Suprapubic skin (tissue), 4 donors: ENCODE measurements around the gene CHAMP1. TPM values are rescaled to one million over a fixed set of nuclear protein-coding genes. Genes with fewer than 3 reads are reported as not detected.

Source experiments
- DNase-seq, 2 donors: peaks; one replicate each; pipeline ENCODE4 v3.0.0-alpha.2; 2019; ENCODE audit warnings: low spot score in 2 of 2
- H3K27ac ChIP-seq: fragments of 200-600 bp; sonication (generic); one replicate; pipeline ENCODE4 v1.5.1; 2019
- H3K27me3 ChIP-seq: fragments of 200-600 bp; sonication (generic); one replicate; pipeline ENCODE4 v1.5.1; 2019
- H3K36me3 ChIP-seq: fragments of 200-600 bp; sonication (generic); one replicate; pipeline ENCODE4 v1.5.1; 2019
- H3K4me1 ChIP-seq: fragments of 200-600 bp; sonication (generic); one replicate; pipeline ENCODE4 v1.5.1; 2019
- H3K4me3 ChIP-seq: fragments of 200-600 bp; sonication (generic); one replicate; pipeline ENCODE4 v1.5.1; 2019; ENCODE audit warnings: mild to moderate bottlenecking
- H3K9me3 ChIP-seq: fragments of 200-600 bp; sonication (generic); one replicate; pipeline ENCODE4 v1.5.1; 2019
- EP300 ChIP-seq: sonication (generic); formaldehyde crosslinking; IDR thresholded peaks from one replicate; pipeline ENCODE4 v1.6.1; 2017; ENCODE audit warnings: antibody characterized with exemption
- POLR2A ChIP-seq, 2 donors: fragments of 450-650 bp; IDR thresholded peaks; one replicate each; pipeline ENCODE4 v1.6.1; 2017; ENCODE audit warnings: antibody characterized with exemption in 2 of 2, mild to moderate bottlenecking in 2 of 2, moderate library complexity in 2 of 2
- POLR2AphosphoS5 ChIP-seq, 3 donors: sonication (generic); formaldehyde crosslinking; IDR thresholded peaks; one replicate each; pipeline ENCODE4 v1.6.1; 2017; ENCODE audit warnings: antibody characterized with exemption in 3 of 3
- WGBS: methylation state at CpG from one replicate; pipeline ENCODE4 v1.1.5; 2018; 5-methylcytosine and 5-hydroxymethylcytosine counted together
- total RNA-seq, 4 donors: library from RNA; depleted of rRNA; stranded (reverse); fragments of >200 nt; gene quantifications; one replicate each; pipeline ENCODE4 v1.1.0, GENCODE V29; 2016
- TF ChIP-seq, protein P1 (sequence below), 2 donors: fragments of 200-600 bp in 1 of 2; fragments of 450-650 bp in 1 of 2; sonication (generic) in 1 of 2; IDR thresholded peaks; one replicate each; pipeline ENCODE4 v1.5.1; 2016 to 2019; ENCODE audit warnings: antibody characterized with exemption in 2 of 2, mild to moderate bottlenecking in 1 of 2, moderate library complexity in 1 of 2

Gene CHAMP1
- total RNA-seq, 4 donors from 2014 or later = 10.0 to 22.1 (median 15.0) TPM

DNA sequence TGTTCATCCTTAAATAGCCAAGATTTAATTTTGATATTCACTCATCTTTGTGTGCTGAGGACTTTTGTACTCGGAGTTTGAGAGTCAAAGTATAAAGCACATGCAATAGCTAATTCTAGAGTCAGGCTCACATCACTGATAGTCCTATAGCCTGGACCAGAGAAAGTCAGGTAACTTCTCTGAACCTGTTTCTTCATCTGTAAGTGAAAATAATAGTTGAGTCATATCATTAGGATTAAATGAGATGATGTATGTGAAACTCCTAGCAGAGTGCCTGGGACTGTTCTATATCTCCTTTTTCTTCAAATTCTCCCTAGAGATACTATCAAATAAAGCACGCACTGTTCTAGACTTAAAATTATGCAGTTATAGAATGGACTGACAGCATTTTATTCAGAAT lies 9.0 kb downstream of the CHAMP1 start:
- no peak for DNase-seq
- TF ChIP-seq POLR2A (IDR thresholded peaks at IDR 0.05) = no peak
- no peak for TF ChIP-seq EP300
- TF ChIP-seq POLR2AphosphoS5 (IDR thresholded peaks at IDR 0.05) = no peak
- TF ChIP-seq, protein P1, sequence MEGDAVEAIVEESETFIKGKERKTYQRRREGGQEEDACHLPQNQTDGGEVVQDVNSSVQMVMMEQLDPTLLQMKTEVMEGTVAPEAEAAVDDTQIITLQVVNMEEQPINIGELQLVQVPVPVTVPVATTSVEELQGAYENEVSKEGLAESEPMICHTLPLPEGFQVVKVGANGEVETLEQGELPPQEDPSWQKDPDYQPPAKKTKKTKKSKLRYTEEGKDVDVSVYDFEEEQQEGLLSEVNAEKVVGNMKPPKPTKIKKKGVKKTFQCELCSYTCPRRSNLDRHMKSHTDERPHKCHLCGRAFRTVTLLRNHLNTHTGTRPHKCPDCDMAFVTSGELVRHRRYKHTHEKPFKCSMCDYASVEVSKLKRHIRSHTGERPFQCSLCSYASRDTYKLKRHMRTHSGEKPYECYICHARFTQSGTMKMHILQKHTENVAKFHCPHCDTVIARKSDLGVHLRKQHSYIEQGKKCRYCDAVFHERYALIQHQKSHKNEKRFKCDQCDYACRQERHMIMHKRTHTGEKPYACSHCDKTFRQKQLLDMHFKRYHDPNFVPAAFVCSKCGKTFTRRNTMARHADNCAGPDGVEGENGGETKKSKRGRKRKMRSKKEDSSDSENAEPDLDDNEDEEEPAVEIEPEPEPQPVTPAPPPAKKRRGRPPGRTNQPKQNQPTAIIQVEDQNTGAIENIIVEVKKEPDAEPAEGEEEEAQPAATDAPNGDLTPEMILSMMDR (IDR thresholded peaks at IDR 0.05) = no peak
- Histone ChIP-seq H3K27me3 (no peaks in the 10 kb centered on the region), H3K9me3 (no peaks in the 10 kb centered on the region), H3K4me1 (peaks cover 14% of the 10 kb centered on the region), H3K4me3 (no peak overlapping the region), H3K36me3 (peaks cover 43% of the 10 kb centered on the region), H3K27ac (no peak overlapping the region)
- WGBS = 98% methylated on average over 2 of the region's 2 CpGs

DNA sequence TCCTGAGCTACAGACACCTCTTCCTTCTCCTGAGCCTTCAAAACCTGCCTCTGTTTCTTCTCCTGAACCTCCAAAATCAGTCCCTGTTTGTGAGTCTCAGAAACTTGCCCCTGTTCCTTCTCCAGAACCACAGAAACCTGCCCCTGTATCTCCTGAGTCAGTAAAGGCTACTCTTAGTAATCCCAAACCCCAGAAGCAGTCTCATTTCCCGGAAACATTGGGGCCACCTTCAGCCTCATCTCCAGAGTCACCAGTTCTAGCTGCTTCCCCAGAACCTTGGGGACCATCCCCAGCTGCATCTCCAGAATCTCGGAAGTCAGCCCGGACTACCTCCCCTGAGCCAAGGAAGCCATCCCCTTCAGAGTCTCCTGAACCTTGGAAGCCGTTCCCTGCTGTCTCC lies 10.0 kb downstream of the CHAMP1 start:
- no peak for TF ChIP-seq POLR2AphosphoS5 (IDR thresholded peaks at IDR 0.05)
- TF ChIP-seq, protein P1 (IDR thresholded peaks at IDR 0.05) = no peak
- no peak for TF ChIP-seq POLR2A (IDR thresholded peaks at IDR 0.05)
- no peak for TF ChIP-seq EP300
- Histone ChIP-seq H3K27me3 (no peaks in the 10 kb centered on the region), H3K4me1 (peaks cover 10% of the 10 kb centered on the region), H3K36me3 (peaks cover 43% of the 10 kb centered on the region), H3K27ac (no peak overlapping the region), H3K9me3 (no peaks in the 10 kb centered on the region), H3K4me3 (no peak overlapping the region)
- WGBS = 98% methylated on average over 4 of the region's 4 CpGs
- DNase-seq = no peak

DNA sequence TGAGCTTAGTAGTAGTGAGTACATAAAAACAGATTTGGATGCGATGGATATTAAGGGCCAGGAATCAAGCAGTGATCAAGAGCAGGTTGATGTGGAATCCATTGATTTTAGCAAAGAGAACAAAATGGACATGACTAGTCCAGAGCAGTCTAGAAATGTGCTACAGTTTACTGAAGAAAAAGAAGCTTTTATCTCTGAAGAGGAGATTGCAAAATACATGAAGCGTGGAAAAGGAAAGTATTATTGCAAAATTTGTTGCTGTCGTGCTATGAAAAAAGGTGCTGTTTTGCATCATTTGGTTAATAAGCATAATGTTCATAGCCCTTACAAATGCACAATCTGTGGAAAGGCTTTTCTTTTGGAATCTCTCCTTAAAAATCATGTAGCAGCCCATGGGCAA lies 11.4 kb downstream of the CHAMP1 start:
- Histone ChIP-seq H3K4me3 (no peak overlapping the region), H3K36me3 (peaks cover 43% of the 10 kb centered on the region), H3K4me1 (no peaks in the 10 kb centered on the region), H3K27ac (no peak overlapping the region), H3K27me3 (no peaks in the 10 kb centered on the region), H3K9me3 (no peaks in the 10 kb centered on the region)
- 88% methylated on average over 3 of the region's 3 CpGs for WGBS
- no peak for DNase-seq
- TF ChIP-seq POLR2AphosphoS5 (IDR thresholded peaks at IDR 0.05) (no peak), EP300 (no peak), POLR2A (IDR thresholded peaks at IDR 0.05) (no peak)
- TF ChIP-seq, protein P1 (IDR thresholded peaks at IDR 0.05) = no peak

DNA sequence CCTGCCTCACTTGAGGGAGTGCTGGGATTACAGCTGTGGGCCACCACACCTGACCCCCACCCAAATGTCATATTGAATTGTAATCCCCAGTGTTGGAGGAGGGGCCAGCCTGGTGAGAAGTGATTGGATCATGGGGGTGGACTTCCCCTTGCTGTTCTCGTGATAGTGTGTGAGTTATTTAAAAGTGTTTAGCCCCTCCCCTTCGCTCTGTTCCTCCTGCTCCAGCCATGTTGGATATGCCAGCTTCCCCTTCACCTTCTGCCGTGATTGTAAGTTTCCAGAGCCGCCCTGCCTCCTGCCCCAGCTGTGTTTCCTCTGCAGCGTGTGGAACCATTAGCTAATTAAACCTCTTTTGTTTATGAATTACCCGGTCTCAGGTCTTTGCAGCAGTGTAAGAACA lies 13.7 kb downstream of the CHAMP1 start:
- 89% methylated on average over 6 of the region's 6 CpGs for WGBS
- Histone ChIP-seq H3K9me3 (no peaks in the 10 kb centered on the region), H3K4me1 (no peaks in the 10 kb centered on the region), H3K4me3 (no peak overlapping the region), H3K27me3 (no peaks in the 10 kb centered on the region), H3K27ac (no peak overlapping the region), H3K36me3 (peaks cover 23% of the 10 kb centered on the region)
- TF ChIP-seq, protein P1 (IDR thresholded peaks at IDR 0.05) = no peak
- no peak for TF ChIP-seq POLR2A (IDR thresholded peaks at IDR 0.05)
- no peak for TF ChIP-seq EP300
- no peak for TF ChIP-seq POLR2AphosphoS5 (IDR thresholded peaks at IDR 0.05)
- DNase-seq = no peak

DNA sequence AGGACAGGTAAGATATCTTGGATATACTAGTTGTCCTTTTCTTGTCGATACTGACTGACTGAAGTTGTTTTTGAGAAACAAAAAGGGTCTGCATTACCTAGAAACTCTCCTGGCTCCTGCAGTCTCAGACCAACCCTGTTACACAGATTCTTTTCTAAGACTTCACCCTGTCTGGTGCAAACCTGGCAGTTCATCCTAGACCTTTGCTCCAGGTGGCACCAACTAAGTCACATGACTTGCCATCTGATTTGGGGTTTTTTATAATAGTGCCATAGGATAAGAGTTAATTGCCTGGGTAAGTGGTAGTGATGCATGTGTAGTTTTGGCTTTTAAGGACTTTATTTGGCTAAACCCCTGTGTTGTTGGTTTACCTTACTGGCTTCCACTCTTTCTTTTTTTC lies 14.3 kb downstream of the CHAMP1 start:
- Histone ChIP-seq H3K4me1 (no peaks in the 10 kb centered on the region), H3K36me3 (peaks cover 17% of the 10 kb centered on the region), H3K4me3 (no peak overlapping the region), H3K27ac (no peak overlapping the region), H3K9me3 (no peaks in the 10 kb centered on the region), H3K27me3 (no peaks in the 10 kb centered on the region)
- TF ChIP-seq EP300 (no peak), POLR2A (IDR thresholded peaks at IDR 0.05) (no peak), POLR2AphosphoS5 (IDR thresholded peaks at IDR 0.05) (no peak)
- TF ChIP-seq, protein P1 (IDR thresholded peaks at IDR 0.05) = no peak
- 100% methylated on average over 1 of the region's 1 CpG for WGBS
- no peak for DNase-seq
